A673 (cell line): Measurements from ENCODE around the gene IGF2R.

Experiments
- CTCF ChIP-seq: fragments of 300-800, 200-600 bp; sonication (generic); conservative IDR thresholded peaks from 2 replicates; pipeline ENCODE4 v1.5.1; 2017; ENCODE audit warnings: low read depth, mild to moderate bottlenecking, antibody characterized with exemption, low read length, moderate library complexity, mixed read lengths
- EZH2 ChIP-seq: fragments of 200-600 bp; sonication (generic); IDR thresholded peaks from 2 replicates; pipeline ENCODE4 v1.6.1; 2017; ENCODE audit warnings: borderline replicate concordance, low read depth, mild to moderate bottlenecking, mixed read lengths, antibody characterized with exemption, low read length; ENCODE audit not compliant: poor library complexity, severe bottlenecking

GRCh38 chr6:160057080-160057479 lies 88.2 kb downstream of the IGF2R start:
- TF ChIP-seq CTCF = no peak
- no peak for TF ChIP-seq EZH2
